ENCODE data around the gene DDX51. TPM values are rescaled to one million over a fixed set of nuclear protein-coding genes. Genes with fewer than 3 reads are reported as not detected.
A peak's percentile ranks its signal among the peaks of the same experiment; 100 is the strongest.

The DDX51 gene
- total RNA-seq, 1 donor from 2014 or later, result 17.7 TPM

DNA sequence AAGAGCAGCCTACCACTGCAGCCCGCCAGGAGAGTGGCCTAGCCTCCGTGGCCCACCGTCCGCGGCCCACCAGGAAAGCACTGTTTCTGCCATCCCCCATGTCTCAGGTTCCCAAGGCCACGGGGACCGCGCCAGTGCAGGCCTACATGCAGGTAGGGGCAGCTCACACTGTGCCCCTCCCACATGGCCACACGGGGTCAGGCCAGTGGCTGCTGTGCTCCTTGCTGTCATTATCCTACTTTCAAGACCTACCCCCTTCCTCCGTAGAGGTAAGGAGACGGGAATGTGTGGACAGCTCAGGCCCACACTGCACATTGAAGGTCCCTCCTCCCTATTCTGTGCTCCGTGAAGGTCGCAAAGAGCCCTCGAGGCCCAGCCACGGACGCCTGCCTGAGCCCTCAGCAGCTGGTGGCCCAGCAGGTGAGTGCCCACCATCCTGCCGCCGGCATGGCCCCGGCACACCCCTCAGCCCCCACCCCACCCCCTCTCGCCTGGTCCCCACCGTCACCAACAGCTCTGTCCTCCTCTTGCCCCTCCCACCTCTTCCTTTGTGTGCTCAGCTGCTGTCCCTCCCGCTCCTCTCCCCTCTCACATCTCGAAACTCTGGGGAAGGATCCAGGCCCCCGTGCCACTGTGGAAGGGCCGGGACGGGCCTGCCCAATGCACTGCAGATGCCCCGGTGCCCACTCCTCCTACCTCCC, 10.0 kb downstream of the DDX51 start:
- intact Hi-C loops (cut with DNase I), result no loop called here
- DNase-seq (ENCODE audit: low spot score), result no peak
- ATAC-seq, result peak; percentile 26

DNA sequence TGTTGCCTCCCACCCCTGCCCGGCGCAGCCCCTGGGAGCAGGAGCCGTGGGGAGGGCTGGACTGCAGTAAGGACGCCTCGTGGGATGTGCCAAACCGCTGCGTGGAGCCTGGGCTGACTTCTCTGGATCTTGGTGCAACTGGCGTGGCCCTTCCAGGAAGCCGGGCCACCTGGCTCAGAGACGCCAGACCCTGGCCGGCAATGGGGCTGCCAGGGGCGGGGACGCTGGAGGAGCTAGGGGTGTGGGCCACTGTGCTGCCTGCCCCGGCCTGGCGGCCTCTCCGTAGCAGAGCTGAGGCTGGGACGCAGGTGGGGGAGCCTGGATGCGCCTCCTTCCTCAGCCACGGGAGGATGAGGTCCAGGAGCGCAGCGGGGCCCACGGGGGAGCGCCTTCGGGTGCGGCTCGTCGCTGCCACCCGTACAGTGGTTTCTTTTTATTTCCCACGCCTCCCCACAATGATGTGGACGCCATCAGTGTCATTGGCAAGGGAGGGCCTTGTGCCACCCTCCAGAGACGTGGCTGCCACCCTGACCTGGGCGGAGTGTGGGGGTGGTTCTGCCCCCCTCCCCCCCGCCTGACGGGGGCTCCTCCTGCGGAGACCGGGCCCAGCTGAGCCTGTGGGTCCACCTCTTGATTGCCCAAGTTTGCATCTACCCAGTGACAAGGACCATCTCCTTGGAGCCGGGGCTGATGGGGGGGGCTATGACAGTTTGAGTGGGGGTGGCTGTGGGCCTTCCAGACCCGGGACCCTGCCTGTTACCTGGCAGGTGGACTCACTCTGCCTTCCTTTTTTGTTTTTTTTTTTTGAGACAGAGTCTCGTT, 11.3 kb downstream of the DDX51 start:
- ATAC-seq, result no peak
- intact Hi-C loops (cut with DNase I), result no loop called here
- DNase-seq (ENCODE audit: low spot score), result no peak

DNA sequence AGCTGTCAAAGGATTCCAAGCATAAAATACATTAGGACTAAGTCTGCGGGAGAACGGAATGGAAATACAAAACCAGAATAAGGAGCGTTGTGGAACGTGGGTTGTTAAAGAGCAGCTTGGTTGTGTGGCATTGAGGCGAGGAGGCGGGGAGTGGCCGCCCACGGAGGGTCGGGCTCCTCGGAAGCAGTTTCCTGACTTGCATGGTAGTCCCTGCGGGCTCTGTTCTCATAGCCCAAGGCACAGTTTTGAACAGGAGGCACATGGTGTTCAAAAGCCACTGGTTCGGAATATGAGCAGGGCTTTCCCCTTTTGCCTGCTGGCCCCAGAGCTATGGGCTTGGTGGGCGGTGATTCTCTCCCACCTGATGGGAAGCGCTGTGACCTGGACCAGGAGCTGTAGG, 12.2 kb downstream of the DDX51 start:
- intact Hi-C loops (cut with DNase I), result no loop called here
- ATAC-seq, result peak; percentile 17
- DNase-seq (ENCODE audit: low spot score), result peak; percentile 47

DNA sequence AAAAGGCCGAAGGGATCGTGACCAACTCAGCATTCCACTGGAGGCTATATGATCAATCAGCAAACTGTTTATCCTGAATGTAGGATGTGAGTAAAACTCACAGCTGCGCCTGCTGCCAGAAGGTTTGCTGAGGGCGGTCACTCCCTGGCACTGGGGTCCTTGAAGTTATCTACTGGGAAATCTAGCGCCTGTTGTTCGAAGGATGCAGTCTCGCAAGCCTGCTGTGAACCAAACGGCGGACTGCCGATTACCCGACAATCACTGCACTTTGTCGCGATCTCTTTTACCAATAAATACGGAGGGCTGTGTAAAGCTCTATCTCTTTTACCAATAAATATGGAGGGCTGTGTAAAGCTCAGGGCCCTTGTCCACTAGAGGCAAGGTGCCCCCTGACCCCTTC, 12.9 kb downstream of the DDX51 start:
- ATAC-seq (no peak), DNase-seq (ENCODE audit: low spot score) (no peak)
- intact Hi-C loops (cut with DNase I), result no loop called here

DNA sequence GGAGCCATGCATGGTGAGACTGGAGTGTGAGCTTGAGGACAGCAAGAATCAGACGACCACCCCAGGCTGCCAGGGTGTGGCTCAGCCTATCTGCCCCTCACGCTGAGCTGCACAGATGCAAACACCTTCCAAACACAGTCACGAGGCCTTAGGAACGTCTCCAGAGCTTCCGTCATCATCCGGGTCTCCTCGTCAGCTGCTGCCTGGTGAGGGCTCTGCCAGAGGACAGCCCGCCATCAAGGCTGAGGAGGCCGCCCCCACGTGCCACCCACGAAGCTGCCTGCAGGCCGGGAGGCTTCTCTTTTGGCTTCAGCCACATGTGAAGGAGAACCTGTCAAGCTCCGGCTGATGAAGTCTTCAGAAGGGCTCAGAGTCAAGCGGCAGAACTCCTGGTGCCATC, 13.4 kb downstream of the DDX51 start:
- ATAC-seq (no peak), DNase-seq (ENCODE audit: low spot score) (no peak)
- intact Hi-C loops (cut with DNase I), result no loop called here

DNA sequence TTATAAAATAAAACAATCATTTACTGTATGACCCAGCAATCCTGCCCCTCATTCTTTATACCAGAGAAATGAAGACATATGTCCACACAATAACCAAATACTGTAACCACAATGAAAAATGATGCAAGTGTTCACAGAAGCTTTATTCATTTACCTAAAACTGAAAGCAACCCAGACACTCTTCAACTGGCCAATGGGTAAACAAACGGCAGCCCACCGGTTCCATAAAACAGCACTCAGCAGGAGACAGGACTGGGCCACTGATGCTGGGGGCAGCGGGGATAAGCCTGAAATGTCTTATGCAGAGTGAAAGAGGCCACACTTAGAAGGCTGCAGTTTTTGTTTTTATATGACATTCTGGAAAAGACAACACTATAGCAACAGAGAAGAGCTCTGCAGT, 15.1 kb downstream of the DDX51 start:
- ATAC-seq, result no peak
- DNase-seq (ENCODE audit: low spot score), result no peak
- intact Hi-C loops (cut with DNase I), result no loop called here

DNA sequence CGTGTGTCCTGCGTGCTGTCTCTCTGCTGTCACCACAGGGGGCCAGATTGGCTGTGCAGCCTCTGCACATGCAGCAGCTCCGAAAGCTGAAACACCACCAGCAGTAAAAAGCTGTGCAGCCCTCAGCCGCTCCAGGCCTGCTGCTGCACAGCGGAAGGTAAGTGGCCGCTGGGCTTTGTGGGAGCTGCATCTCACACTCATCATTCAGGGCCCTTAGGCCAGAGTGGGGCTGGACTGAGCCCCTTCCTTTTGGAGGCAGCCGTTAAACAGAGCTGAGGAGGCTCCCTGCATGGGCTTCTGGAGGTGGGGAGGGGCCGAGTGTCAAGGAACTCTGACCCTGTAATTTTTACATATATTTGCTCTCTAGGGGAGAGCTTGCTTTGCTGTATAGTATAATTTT, 17.1 kb downstream of the DDX51 start:
- no peak for DNase-seq (ENCODE audit: low spot score)
- intact Hi-C loops (cut with DNase I), result no loop called here
- no peak for ATAC-seq

DNA sequence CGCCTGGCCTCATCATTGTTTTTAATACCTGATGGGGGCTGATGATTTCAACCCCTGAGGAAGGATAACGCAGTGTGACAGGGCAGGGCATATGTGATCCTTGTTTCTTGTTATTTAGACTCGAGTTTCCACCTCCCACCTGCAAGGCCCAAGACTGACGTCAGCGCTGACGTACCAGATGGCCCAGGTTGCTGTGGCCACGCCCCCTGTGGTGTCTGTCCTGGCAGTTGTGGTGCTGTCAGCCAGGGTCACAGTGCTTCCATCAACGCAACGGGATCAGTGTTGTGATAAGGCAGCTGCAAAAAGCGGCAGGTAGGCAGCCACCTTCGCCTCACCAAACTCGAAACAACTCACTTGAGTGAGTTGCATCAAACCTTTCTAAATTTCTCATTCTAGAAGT, 18.4 kb downstream of the DDX51 start:
- ATAC-seq, result no peak
- intact Hi-C loops (cut with DNase I), result no loop called here
- DNase-seq (ENCODE audit: low spot score), result no peak

DNA sequence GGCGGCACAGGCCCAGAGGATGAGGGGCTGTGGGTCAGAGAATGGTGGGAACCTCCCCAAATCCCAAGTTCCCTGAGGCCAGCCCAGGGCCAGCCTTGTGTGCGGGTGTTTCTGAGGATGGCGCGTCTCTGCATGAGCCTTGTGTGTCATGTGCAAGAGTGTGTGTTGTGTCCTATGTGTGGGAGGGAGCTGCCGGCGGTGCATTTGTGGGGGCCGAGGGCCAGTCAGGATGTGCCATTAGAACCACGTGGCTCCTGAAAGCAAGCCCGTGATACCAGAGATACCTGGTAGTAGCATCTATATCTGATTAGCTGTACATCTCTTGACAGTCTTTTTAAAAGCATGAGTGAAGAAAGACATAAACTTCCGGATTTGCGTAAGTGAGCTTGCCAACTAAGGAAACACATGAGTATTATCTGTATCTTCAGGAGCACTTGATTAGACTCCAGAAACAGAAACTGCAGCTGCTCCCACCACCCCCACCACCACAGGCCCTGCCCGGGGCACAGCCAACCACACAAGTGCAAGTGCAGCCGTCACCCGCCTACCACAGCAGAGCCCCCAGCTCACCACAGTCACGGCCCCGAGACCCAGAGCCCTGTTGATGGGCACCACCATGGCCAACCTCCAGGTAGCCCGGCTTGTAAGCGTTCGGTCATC, 19.2 kb downstream of the DDX51 start:
- DNase-seq (ENCODE audit: low spot score), result no peak
- ATAC-seq, result no peak

DNA sequence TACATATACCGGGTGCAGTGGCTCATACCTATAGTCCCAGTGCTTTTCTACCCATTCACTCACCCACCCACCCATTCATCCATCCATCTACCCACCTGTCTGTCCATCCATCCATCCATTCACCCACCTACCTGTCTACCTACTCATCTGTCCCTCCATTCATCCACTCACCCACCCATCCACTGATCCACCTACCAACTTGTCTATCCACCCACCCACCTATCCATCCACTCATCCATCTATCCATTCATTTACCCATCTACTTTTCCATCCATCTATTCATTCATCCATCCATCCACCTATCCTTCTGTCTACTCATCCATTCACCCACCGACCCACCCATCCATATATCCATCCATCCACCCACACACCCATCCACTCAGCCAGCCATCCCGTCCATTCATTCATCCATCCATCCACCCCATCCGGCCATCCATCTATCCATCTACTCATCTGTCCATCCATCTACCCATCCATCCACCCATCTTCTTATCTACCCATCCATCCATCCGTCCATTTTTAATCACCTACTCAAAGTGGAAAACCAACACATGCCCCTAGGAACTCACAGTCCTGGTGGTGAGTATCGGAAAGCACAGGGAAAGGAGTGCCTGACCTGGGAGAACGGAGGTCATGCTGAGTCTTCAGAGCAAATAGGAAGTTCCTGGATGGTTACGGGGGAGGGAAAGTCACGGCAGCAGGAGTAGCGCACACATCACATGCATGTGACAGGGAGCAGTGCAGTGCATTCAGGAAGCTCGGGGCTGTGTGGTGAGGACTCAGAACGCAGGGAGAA, 20.0 kb downstream of the DDX51 start:
- DNase-seq (ENCODE audit: low spot score), result no peak
- no peak for ATAC-seq
- intact Hi-C loops (cut with DNase I), result no loop called here

More for the DNA sequence above, 19.2 kb downstream of the DDX51 start:
- intact Hi-C loops (cut with DNase I), result no loop called here

DNA sequence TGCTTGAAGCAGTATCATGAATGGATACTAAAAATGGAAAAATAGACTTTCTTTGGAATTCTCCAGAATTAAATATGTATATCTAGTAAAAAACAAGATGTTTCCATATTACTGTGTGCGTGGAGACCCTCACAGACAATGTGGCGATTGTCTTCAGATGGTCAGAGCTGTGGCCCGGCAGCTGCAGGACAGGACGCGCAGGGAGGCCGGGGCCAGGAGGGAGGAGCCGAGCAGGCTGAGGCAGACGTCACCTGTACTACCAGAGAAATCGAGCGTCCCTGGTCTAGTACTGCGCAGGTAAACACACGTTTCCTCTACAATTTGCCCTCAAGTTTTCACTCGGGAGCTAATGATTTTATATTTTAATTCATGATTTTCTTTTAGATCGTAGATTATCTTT, 22.8 kb downstream of the DDX51 start:
- intact Hi-C loops (cut with DNase I), result no loop called here
- ATAC-seq, result no peak
- DNase-seq (ENCODE audit: low spot score), result no peak

DNA sequence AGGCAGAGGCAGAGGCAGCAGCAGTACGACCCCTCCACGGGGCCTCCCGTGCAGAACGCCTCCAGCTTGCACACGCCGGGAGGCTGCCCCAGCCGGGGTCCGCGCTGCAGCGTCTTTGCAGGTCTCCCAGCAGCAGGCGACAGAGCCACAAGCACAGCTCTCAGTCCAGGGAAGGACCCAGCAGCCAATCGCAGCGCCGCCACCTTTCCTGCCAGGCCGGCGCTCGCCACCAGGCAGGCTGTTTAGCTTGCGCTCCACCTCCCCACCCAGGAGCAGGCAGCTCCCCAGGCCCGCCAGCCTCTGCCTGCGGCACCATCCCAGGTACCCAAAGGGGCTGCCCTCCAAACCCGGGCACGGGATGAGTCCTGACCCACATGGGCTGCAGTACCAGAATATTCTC, 25.2 kb downstream of the DDX51 start:
- intact Hi-C loops (cut with DNase I), result no loop called here
- DNase-seq (ENCODE audit: low spot score) (no peak), ATAC-seq (no peak)

DNA sequence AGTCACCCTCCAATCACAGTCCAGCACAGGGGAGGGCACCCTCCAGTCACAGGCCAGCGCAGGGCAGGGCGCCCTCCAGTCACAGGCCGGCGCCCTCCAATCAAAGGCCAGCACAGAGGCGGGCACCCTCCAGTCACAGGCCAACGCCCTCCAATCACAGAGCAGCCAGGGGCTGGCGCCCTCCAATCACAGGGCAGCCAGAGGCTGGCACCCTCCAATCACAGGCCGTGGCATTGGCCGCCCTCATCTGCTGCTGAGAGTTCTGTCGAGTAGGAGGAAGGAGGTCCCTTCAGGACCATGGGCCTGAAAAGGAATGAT, 26.6 kb downstream of the DDX51 start:
- intact Hi-C loops (cut with DNase I), result no loop called here
- no peak for ATAC-seq
- DNase-seq (ENCODE audit: low spot score), result no peak

DNA sequence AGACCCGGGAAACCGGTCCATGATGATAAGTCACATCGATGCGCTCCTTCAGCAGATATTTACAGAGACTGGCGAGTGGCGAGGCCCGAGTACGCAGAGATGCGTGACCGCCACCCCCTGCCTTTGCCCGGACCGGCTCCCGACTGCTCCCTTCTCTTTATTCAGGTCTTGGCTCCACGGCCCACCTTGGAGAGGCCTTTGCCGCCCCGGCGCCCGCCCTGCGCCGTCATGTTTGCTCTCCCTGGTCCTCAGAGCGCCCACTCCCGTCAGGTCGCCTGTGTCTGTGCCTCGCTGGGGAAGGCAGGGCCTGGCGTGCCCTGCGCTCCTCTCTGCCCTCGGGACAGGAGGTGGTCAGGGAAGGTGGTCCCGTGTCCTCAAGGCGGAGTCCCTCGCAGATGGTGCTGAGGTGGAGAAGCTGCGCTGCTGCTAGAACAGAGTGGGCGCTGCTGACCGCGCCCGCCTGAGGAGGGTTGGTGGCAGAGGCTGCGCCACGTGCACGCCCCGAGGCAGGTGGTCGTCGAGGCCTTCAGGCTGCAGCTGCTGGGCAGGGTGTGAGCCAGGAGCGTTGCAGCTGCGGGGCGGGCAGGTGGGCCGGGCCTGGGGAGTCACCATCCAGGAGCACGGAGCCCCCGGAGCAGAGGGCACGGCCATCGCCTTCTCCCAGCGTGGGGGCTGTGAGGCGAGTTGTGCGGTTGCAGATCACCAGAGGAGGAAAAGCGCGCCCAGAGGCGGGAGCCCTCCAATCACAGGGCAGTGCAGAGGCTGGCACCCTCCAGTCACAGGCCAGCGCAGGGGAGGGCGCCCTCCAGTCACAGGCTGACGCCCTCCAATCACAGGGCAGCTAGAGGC, 27.2 kb downstream of the DDX51 start:
- ATAC-seq (no peak), DNase-seq (ENCODE audit: low spot score) (no peak)
- intact Hi-C loops (cut with DNase I), result no loop called here

DNA sequence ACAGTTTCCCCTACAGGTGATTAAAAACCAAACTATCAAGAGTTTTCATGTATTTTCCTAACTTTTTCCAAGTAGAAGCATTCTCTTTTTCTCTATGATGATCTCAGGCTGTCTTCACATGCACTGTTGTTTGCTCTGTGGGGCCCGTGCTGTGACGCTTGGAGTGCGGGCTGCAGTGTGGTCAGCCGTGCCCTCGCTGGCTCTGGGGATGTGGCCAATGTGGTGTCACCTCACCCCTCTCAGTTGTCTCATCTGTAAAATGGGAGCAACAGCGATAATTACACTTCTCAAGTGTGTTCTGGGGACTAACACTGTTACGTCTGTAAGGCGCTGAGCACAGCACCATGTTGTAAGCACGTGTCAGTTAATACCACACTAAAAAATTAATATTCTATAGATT, 28.6 kb downstream of the DDX51 start:
- intact Hi-C loops (cut with DNase I), result no loop called here
- no peak for ATAC-seq
- DNase-seq (ENCODE audit: low spot score), result no peak

DNA sequence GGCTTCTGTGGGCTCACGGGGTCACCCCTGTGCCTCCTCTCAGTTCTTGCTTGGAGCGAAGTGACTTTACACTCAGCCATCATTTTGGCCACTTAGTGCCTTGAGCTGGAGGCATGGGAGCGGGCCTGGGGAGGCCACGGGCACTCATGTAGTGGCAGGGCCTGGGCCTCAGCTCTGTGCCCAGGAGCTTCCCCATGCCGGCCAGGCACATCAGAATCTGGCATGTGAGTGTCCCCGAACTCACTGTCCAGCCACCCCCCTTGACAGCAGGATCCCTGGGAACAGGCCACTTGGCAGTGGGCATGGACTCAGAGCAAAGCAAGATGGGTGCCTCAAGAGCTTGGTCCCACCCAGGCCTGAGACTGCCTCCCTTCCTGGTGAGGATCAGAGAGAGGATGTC, 29.5 kb downstream of the DDX51 start:
- no peak for DNase-seq (ENCODE audit: low spot score)
- no peak for ATAC-seq
- intact Hi-C loops (cut with DNase I), result no loop called here

DNA sequence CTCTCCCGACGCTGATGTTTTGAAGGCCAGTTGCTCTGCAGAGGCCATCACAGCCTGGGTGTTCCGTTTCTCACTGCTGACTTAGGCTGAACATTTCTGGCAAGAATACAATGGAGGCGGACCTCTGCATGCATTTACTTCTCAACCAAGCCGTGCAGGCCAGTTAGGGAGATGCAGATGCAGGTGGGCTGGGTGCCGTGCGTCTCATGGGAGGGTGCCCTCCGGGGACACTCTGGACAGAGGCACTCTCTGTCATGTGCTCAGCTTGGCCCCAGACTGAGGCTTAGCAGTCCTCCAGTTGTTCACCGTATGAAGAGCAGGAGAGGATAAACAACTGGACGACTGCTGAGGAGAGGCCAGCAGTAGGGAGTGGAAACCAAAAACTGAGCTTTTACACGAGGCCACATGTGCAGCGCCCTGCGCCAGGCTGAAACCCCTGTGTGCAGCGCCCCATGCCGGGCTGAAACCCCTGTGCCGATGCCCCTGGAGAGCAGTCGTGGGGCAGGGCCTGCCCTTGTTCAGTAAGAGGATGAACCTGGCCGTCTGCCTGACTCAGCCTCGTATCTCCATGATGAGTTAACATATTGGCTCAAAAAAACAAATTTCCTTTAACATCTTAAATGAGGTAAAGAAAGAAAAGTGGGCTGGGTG, 32.3 kb downstream of the DDX51 start:
- ATAC-seq, result no peak
- no peak for DNase-seq (ENCODE audit: low spot score)
- intact Hi-C loops (cut with DNase I), result no loop called here

DNA sequence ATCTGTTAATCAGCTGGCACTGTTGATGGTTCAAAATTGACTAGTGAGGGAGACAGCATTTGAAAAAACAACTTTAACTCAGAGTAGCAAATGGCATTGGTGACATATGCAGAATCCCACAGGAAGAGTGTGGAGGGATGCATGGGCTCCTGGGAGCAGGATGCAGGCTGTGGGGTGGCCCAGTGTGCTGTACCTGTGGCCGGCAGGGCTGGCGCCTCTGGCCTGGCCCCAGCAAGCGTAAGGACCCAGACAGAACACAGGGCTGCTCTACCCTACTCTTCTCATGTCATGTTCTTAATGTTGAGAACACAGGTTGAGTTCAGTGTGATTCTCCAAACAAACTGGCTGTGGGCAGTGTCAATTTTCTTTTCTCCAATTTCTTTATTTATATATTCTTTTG, 33.4 kb downstream of the DDX51 start:
- DNase-seq (ENCODE audit: low spot score) (no peak), ATAC-seq (no peak)
- intact Hi-C loops (cut with DNase I), result no loop called here
